Endodermal cell (in vitro differentiated cells): ENCODE data around the gene PDGFA. TPM values are rescaled to one million over a fixed set of nuclear protein-coding genes. Genes with fewer than 3 reads are reported as not detected.

Source experiments
- DNase-seq: peaks from one replicate; pipeline ENCODE4 v3.0.0-alpha.2; 2017
- H3K27ac ChIP-seq: 2 replicates; pipeline ENCODE4 v1.5.1; 2013; ENCODE audit warnings: mild to moderate bottlenecking, low read depth, low read length, moderate library complexity
- H3K27me3 ChIP-seq: 2 replicates; pipeline ENCODE4 v1.6.1; 2013; ENCODE audit warnings: mild to moderate bottlenecking, low read length, moderate library complexity; ENCODE audit not compliant: insufficient read depth, control insufficient read depth, poor library complexity, severe bottlenecking
- H3K36me3 ChIP-seq: 2 replicates; pipeline ENCODE4 v1.7.0; 2013; ENCODE audit warnings: mild to moderate bottlenecking, low read length, moderate library complexity; ENCODE audit not compliant: control insufficient read depth, insufficient read depth
- H3K4me1 ChIP-seq: one replicate; pipeline ENCODE4 v1.7.0; 2013; ENCODE audit warnings: low read length; ENCODE audit not compliant: control insufficient read depth, insufficient read depth
- H3K4me3 ChIP-seq: 2 replicates; pipeline ENCODE4 v1.5.1; 2013; ENCODE audit warnings: mild to moderate bottlenecking, low read length, moderate library complexity
- H3K9ac ChIP-seq: 2 replicates; pipeline ENCODE4 v1.6.1; 2013; ENCODE audit warnings: mild to moderate bottlenecking, low read length, moderate library complexity; ENCODE audit not compliant: poor library complexity, severe bottlenecking; ENCODE audit errors: extremely low read depth
- H3K9me3 ChIP-seq: 2 replicates; pipeline ENCODE4 v1.6.1; 2013; ENCODE audit warnings: mild to moderate bottlenecking, low read length, moderate library complexity; ENCODE audit not compliant: control insufficient read depth
- H3K27ac Mint-ChIP-seq: 2 replicates; pipeline ENCODE4 v1.8.0; 2020; ENCODE audit warnings: mixed read lengths
- H3K27me3 Mint-ChIP-seq: 2 replicates; pipeline ENCODE4 v1.8.0; 2021; ENCODE audit warnings: mild to moderate bottlenecking, mixed read lengths; ENCODE audit not compliant: insufficient read depth
- H3K36me3 Mint-ChIP-seq: 2 replicates; pipeline ENCODE4 v1.8.0; 2020; ENCODE audit warnings: low read depth, mixed read lengths
- H3K4me1 Mint-ChIP-seq: 2 replicates; pipeline ENCODE4 v1.8.0; 2020; ENCODE audit warnings: mixed read lengths
- H3K4me3 Mint-ChIP-seq: 2 replicates; pipeline ENCODE4 v1.8.0; 2020; ENCODE audit warnings: mild to moderate bottlenecking, moderate library complexity, mixed read lengths
- H3K9me3 Mint-ChIP-seq: 2 replicates; pipeline ENCODE4 v1.8.0; 2020; ENCODE audit warnings: mild to moderate bottlenecking, mixed read lengths
- CTCF ChIP-seq: fragments of 200-600 bp; sonication (generic); conservative IDR thresholded peaks from 2 replicates; pipeline ENCODE4 v1.5.0; 2021; ENCODE audit warnings: antibody characterized with exemption, mild to moderate bottlenecking
- WGBS, 2 experiments: methylation state at CpG; one replicate each; pipeline versions ENCODE4 v1.1.5 to v1.1.7; 2013; ENCODE audit warnings: missing lambda C conversion rate in 2 of 2, mixed read lengths in 1 of 2; ENCODE audit not compliant: insufficient coverage in 1 of 2, insufficient read length in 1 of 2; 5-methylcytosine and 5-hydroxymethylcytosine counted together
- total RNA-seq, 2 donors: library from RNA; stranded (reverse); fragmentation: NEBNext Ultra II Directional in 1 of 2; extraction: Animal tissue kit (Norgen Biotek cat#: 25700) in 1 of 2; gene quantifications; 2 replicates in 1 of 2; 3 replicates in 1 of 2; pipeline ENCODE4 v1.2.1, GENCODE V29; 2021

The PDGFA gene
- total RNA-seq, 2 donors from 2014 or later: 11.9 to 24.1 TPM

- Mint-ChIP-seq H3K4me3 (no peak overlapping the region), H3K36me3 (peaks cover 16% of the 10 kb centered on the region), H3K27ac (no peak overlapping the region), H3K4me1 (peaks cover 2% of the 10 kb centered on the region), H3K9me3 (no peaks in the 10 kb centered on the region), H3K27me3 (no peaks in the 10 kb centered on the region)
- TF ChIP-seq CTCF: peak; percentile 42
- no peak for DNase-seq
- no peak overlapping the region for H3K4me3 ChIP-seq
- 92 to 96% methylated on average over 9 to 20 of the region's 20 CpGs for WGBS, 2 experiments
- no peak overlapping the region for H3K27ac ChIP-seq
- no peaks in the 10 kb centered on the region for H3K36me3 ChIP-seq
- peaks cover 10% of the 10 kb centered on the region for H3K27me3 ChIP-seq
- no peak overlapping the region for H3K9ac ChIP-seq
- H3K9me3 ChIP-seq: no peaks in the 10 kb centered on the region
- H3K4me1 ChIP-seq: no peaks in the 10 kb centered on the region
Measured at GRCh38 chr7:509426-510130, 10.1 kb downstream of the PDGFA start.

GRCh38 chr7:508461-509170 lies 11.0 kb downstream of the PDGFA start:
- Histone ChIP-seq H3K36me3 (no peaks in the 10 kb centered on the region), H3K9me3 (no peaks in the 10 kb centered on the region), H3K27ac (no peak overlapping the region), H3K4me1 (peaks cover 3% of the 10 kb centered on the region), H3K27me3 (no peaks in the 10 kb centered on the region), H3K4me3 (no peak overlapping the region), H3K9ac (no peak overlapping the region)
- DNase-seq: no peak
- Mint-ChIP-seq H3K27me3 (no peaks in the 10 kb centered on the region), H3K4me1 (peaks cover 8% of the 10 kb centered on the region), H3K36me3 (peaks cover 18% of the 10 kb centered on the region), H3K27ac (no peak overlapping the region), H3K4me3 (no peak overlapping the region), H3K9me3 (no peaks in the 10 kb centered on the region)
- 91 to 98% methylated on average over 7 to 12 of the region's 12 CpGs for WGBS, 2 experiments
- no peak for TF ChIP-seq CTCF

- no peak overlapping the region for H3K27ac ChIP-seq
- no peak for DNase-seq
- Mint-ChIP-seq H3K4me1 (peaks cover 15% of the 10 kb centered on the region), H3K27me3 (no peaks in the 10 kb centered on the region), H3K9me3 (no peaks in the 10 kb centered on the region), H3K27ac (no peak overlapping the region), H3K36me3 (peaks cover 18% of the 10 kb centered on the region), H3K4me3 (no peak overlapping the region)
- H3K4me3 ChIP-seq: no peak overlapping the region
- H3K27me3 ChIP-seq: no peaks in the 10 kb centered on the region
- no peak for TF ChIP-seq CTCF
- peaks cover 6% of the 10 kb centered on the region for H3K4me1 ChIP-seq
- no peaks in the 10 kb centered on the region for H3K9me3 ChIP-seq
- H3K9ac ChIP-seq: no peak overlapping the region
- H3K36me3 ChIP-seq: no peaks in the 10 kb centered on the region
- WGBS, 2 experiments: 83 to 95% methylated on average over 3 to 13 of the region's 17 CpGs
Measured at GRCh38 chr7:507623-508300, 11.9 kb downstream of the PDGFA start.
